CD4-positive, alpha-beta T cell treated with Interleukin-1 beta for 1 hour (primary cell): Measurements from ENCODE around the gene BMP8A.
"Not testable (repeated sequence)": the region's sequence is repeated elsewhere in the genome, so short reads cannot be mapped to it uniquely, and the experiment has no call there.

Experiments
- DNase-seq, 2 donors: peaks; one replicate each; pipeline ENCODE4 v3.0.0-alpha.2; 2020 to 2022

Gene BMP8A

GRCh38 chr1:39484564-39484963 is 6.9 kb upstream of the BMP8A start:
- no peak for DNase-seq

GRCh38 chr1:39485046-39485803 is 6.2 kb upstream of the BMP8A start:
- DNase-seq = no peak

- no peak for DNase-seq
Observed at GRCh38 chr1:39488012-39488545, 3.4 kb upstream of the BMP8A start.

- DNase-seq = no peak
Observed at GRCh38 chr1:39488793-39489566, 2.5 kb upstream of the BMP8A start.

- DNase-seq = no peak
Observed at GRCh38 chr1:39489567-39490239, 1.7 kb upstream of the BMP8A start.

GRCh38 chr1:39490596-39491145 is 765 bp upstream of the BMP8A start:
- DNase-seq = no peak

- DNase-seq = not testable (repeated sequence)
Observed at GRCh38 chr1:39492118-39493042, 944 bp downstream of the BMP8A start.

- not testable (repeated sequence) for DNase-seq
Observed at GRCh38 chr1:39493043-39493810, 1.8 kb downstream of the BMP8A start.

- no peak for DNase-seq
Observed at GRCh38 chr1:39494671-39495410, 3.4 kb downstream of the BMP8A start.

GRCh38 chr1:39496520-39496919 is 5.1 kb downstream of the BMP8A start:
- not testable (repeated sequence) for DNase-seq

GRCh38 chr1:39497585-39497984 is 6.1 kb downstream of the BMP8A start:
- no peak for DNase-seq

GRCh38 chr1:39498096-39498710 is 6.8 kb downstream of the BMP8A start:
- DNase-seq = not testable (repeated sequence)

GRCh38 chr1:39498821-39499220 is 7.4 kb downstream of the BMP8A start:
- DNase-seq = not testable (repeated sequence)

GRCh38 chr1:39499668-39500067 is 8.2 kb downstream of the BMP8A start:
- no peak for DNase-seq

GRCh38 chr1:39500862-39501389 is 9.5 kb downstream of the BMP8A start:
- DNase-seq = no peak

GRCh38 chr1:39501666-39502065 is 10.2 kb downstream of the BMP8A start:
- DNase-seq = no peak

GRCh38 chr1:39504436-39504835 is 13.0 kb downstream of the BMP8A start:
- DNase-seq = not testable (repeated sequence)

- DNase-seq = no peak
Observed at GRCh38 chr1:39505289-39505688, 13.9 kb downstream of the BMP8A start.

- no peak for DNase-seq
Observed at GRCh38 chr1:39507230-39507928, 15.9 kb downstream of the BMP8A start.
